GM23338 (cell line): Measurements from ENCODE around the gene USP6. TPM values are rescaled to one million over a fixed set of nuclear protein-coding genes. Genes with fewer than 3 reads are reported as not detected.

Experiments
- ATAC-seq: fragments of 200-7000 bp; cut with Tn5 transposase; 3 replicates; pipeline ENCODE4 v1.9.1; 2020
- DNase-seq: peaks from one replicate; pipeline ENCODE4 v3.0.0-alpha.2; 2015; ENCODE audit warnings: low spot score
- H2AFZ ChIP-seq: fragments of 200-600 bp; sonication (generic); 2 replicates; pipeline ENCODE4 v1.8.0; 2016; ENCODE audit warnings: antibody characterized with exemption, mild to moderate bottlenecking, moderate library complexity
- H3F3A ChIP-seq: fragments of 200-600 bp; sonication (generic); replicated peaks from 2 replicates; pipeline ENCODE4 v1.8.0; 2017; ENCODE audit warnings: antibody characterized with exemption, mixed run types, low read depth
- H3K27ac ChIP-seq: fragments of 200-600 bp; sonication (generic); 2 replicates; pipeline ENCODE4 v1.6.1; 2016; ENCODE audit warnings: low read depth
- H3K27me3 ChIP-seq: fragments of 200-600 bp; sonication (generic); 2 replicates; pipeline ENCODE4 v1.8.0; 2016; ENCODE audit warnings: mild to moderate bottlenecking, mixed run types, moderate library complexity; ENCODE audit not compliant: insufficient read depth
- H3K36me3 ChIP-seq: fragments of 200-600 bp; sonication (generic); 2 replicates; pipeline ENCODE4 v1.8.0; 2016; ENCODE audit warnings: mild to moderate bottlenecking; ENCODE audit not compliant: insufficient read depth
- H3K4me1 ChIP-seq: fragments of 200-600 bp; sonication (generic); 2 replicates; pipeline ENCODE4 v1.8.0; 2016; ENCODE audit warnings: mild to moderate bottlenecking, moderate library complexity; ENCODE audit not compliant: insufficient read depth
- H3K4me2 ChIP-seq: fragments of 200-600 bp; sonication (generic); 2 replicates; pipeline ENCODE4 v1.7.1; 2017; ENCODE audit warnings: mixed run types
- H3K4me3 ChIP-seq: fragments of 200-600 bp; sonication (generic); 2 replicates; pipeline ENCODE4 v1.6.1; 2016; ENCODE audit warnings: mixed run types
- H3K79me2 ChIP-seq: fragments of 200-600 bp; sonication (generic); replicated peaks from 2 replicates; pipeline ENCODE4 v1.8.0; 2017; ENCODE audit warnings: mild to moderate bottlenecking; ENCODE audit not compliant: insufficient read depth
- H3K9me2 ChIP-seq: fragments of 200-600 bp; sonication (generic); 2 replicates; pipeline ENCODE4 v1.8.0; 2017; ENCODE audit not compliant: insufficient read depth
- H4K20me1 ChIP-seq: fragments of 200-600 bp; sonication (generic); replicated peaks from 2 replicates; pipeline ENCODE4 v1.8.0; 2017; ENCODE audit warnings: mild to moderate bottlenecking; ENCODE audit not compliant: insufficient read depth
- H3K27ac Mint-ChIP-seq: 2 replicates; pipeline ENCODE4 v1.8.0; 2020; ENCODE audit warnings: inconsistent platforms, mild to moderate bottlenecking, moderate library complexity, mixed read lengths
- H3K27me3 Mint-ChIP-seq: 3 replicates; pipeline ENCODE4 v1.8.0; 2022; ENCODE audit warnings: low read depth, mild to moderate bottlenecking, moderate library complexity, mixed read lengths, inconsistent platforms; ENCODE audit not compliant: insufficient read depth, poor library complexity
- H3K36me3 Mint-ChIP-seq: 3 replicates; pipeline ENCODE4 v1.8.0; 2021; ENCODE audit warnings: low read depth, mild to moderate bottlenecking, inconsistent platforms, moderate library complexity, mixed read lengths
- H3K4me1 Mint-ChIP-seq: 3 replicates; pipeline ENCODE4 v1.8.0; 2020; ENCODE audit warnings: mild to moderate bottlenecking, inconsistent platforms, mixed read lengths
- H3K4me3 Mint-ChIP-seq: 3 replicates; pipeline ENCODE4 v1.8.0; 2021; ENCODE audit warnings: moderate library complexity, mild to moderate bottlenecking, inconsistent platforms, mixed read lengths
- H3K9me3 Mint-ChIP-seq: 3 replicates; pipeline ENCODE4 v1.8.0; 2020; ENCODE audit warnings: moderate library complexity, mild to moderate bottlenecking, inconsistent platforms, mixed read lengths
- CREB1 ChIP-seq: fragments of 250-450 bp; sonication (Bioruptor Pico); IDR thresholded peaks from 2 replicates; pipeline ENCODE4 v1.5.0; 2020; ENCODE audit warnings: low read depth, mild to moderate bottlenecking, moderate library complexity
- EZH2 ChIP-seq: fragments of 200-600 bp; sonication (generic); IDR thresholded peaks from one replicate; pipeline ENCODE4 v1.8.0; 2017; ENCODE audit warnings: antibody characterized with exemption, mild to moderate bottlenecking, low read depth; ENCODE audit not compliant: unreplicated experiment
- NANOG ChIP-seq: IDR thresholded peaks from 2 replicates; pipeline ENCODE4 v1.6.1; 2016; ENCODE audit warnings: antibody characterized with exemption, borderline replicate concordance
- POLR2AphosphoS5 ChIP-seq: IDR thresholded peaks from 2 replicates; pipeline ENCODE4 v1.6.1; 2016; ENCODE audit warnings: antibody characterized with exemption, low read depth
- ZNF114 ChIP-seq: fragments of 250-450 bp; sonication (Bioruptor Pico); IDR thresholded peaks from 2 replicates; pipeline ENCODE4 v1.5.0; 2020; ENCODE audit warnings: mild to moderate bottlenecking, moderate library complexity
- polyA plus RNA-seq: library from polyadenylated mRNA; unstranded; fragments of >200 nt; fragmentation: Nextera tagmentation; extraction: Ambion mirVana; gene quantifications from 2 replicates; pipeline ENCODE4 v1.2.1, GENCODE V29; 2016
- total RNA-seq: library from RNA; depleted of rRNA; stranded (reverse); fragments of >200 nt; shearing (Covaris generic); gene quantifications from 2 replicates; pipeline ENCODE4 v1.2.3, GENCODE V29; 2014
- TF ChIP-seq, protein P1 (sequence below): fragments of 250-450 bp; sonication (Bioruptor Pico); IDR thresholded peaks from 2 replicates; pipeline ENCODE4 v1.5.0; 2020; ENCODE audit warnings: mild to moderate bottlenecking, moderate library complexity
- TF ChIP-seq, protein P2 (sequence below): IDR thresholded peaks from 2 replicates; pipeline ENCODE4 v1.6.1; 2016; ENCODE audit warnings: antibody characterized with exemption
- TF ChIP-seq, protein P3 (sequence below), 2 experiments: fragments of 200-600 bp in 1 of 2; sonication (generic) in 1 of 2; conservative IDR thresholded peaks; 2 replicates each; pipeline versions ENCODE4 v1.5.1 to v1.6.1; 2016 to 2017; ENCODE audit warnings: antibody characterized with exemption in 2 of 2, low read depth in 2 of 2, mild to moderate bottlenecking in 2 of 2, moderate library complexity in 1 of 2

The USP6 gene
- total and polyA plus RNA-seq, 2 experiments from 2014 or later: 0.94 to 1.3 TPM

DNA sequence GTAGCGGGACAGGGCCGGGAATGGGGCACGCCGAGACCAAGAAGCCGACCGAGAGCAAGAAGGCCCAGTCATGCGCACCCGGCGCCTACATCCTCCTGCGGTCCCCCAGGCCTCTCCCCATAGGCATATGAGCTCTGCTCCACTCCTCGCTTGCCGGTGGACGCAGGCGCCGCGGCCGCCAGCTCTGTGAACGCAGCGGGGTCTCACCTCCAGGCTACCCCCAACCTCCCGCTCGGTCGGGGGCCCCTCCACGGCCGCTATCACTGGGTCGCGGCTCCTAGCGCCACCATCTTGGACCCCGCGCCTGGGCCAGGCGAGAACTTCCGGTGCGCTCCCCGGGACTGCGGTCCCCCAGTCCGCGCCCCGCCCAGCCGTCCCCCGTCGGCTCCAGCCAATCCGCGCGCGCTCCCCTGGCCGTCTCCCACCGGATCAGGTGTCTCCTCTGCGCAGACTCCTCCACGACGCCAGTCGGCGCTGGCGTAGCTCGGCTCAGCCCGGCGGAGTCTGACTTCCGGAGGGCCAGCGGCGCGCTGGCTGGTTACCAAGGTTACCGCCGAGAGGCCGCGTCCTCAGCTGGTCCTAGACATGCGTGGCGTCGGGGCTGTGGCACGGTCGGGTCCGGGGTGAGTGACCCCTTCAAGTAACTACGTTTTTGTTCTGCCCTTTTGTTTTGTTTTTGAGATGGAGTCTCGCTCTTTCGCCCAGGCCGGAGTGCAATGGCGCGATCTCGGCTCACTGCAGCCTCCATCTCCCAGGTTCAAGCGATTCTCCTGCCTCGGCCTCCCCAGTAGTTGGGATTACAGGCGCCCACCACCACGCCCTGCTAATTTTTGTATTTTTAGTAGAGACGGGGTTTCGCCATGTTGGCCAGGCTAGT, 75.9 kb downstream of the USP6 start, which contains the start of gene ZNF594:
Gene ZNF594, minus strand, starts transcription at position 328 of the 877 bp plus-strand sequence. CDS start 7,612 bp downstream, outside the sequence.
- Histone ChIP-seq H3K4me1 (peaks cover 6% of the 10 kb centered on the region), H3K79me2 (peaks cover 26% of the 10 kb centered on the region), H3K4me3 (peak within 1 kb of the TSS; percentile 99), H3F3A (0 out of 2 replicates have a peak, but pooled peaks cover 5% of the 10 kb centered on the region), H3K27me3 (no peaks in the 10 kb centered on the region), H4K20me1 (no peaks in the 10 kb centered on the region), H3K4me2 (peak within 1 kb of the TSS; percentile 100), H3K9me2 (peaks cover 17% of the 10 kb centered on the region; the same call in 1 of the 2 replicates), H2AFZ (peak within 1 kb of the TSS; percentile 95), H3K27ac (0 out of 2 replicates have a peak within 1 kb of the TSS, but pooled peaks have one; percentile 9), H3K36me3 (peaks cover 36% of the 10 kb centered on the region)
- Mint-ChIP-seq H3K4me3 (peak within 1 kb of the TSS; percentile 94), H3K36me3 (peaks cover 46% of the 10 kb centered on the region), H3K9me3 (peaks cover 54% of the 10 kb centered on the region), H3K27ac (peak within 1 kb of the TSS; percentile 94), H3K4me1 (no peaks in the 10 kb centered on the region; the same call in 2 of the 3 replicates), H3K27me3 (peaks cover 16% of the 10 kb centered on the region)
- peak; percentile 98 for DNase-seq
- peak; percentile 99 for ATAC-seq
- TF ChIP-seq ZNF114 (CRISPR knock-in tag) (no peak), POLR2AphosphoS5 (peak; percentile 83), EZH2 (no peak), CREB1 (CRISPR knock-in tag) (peak; percentile 60; the same call in 1 of the 2 replicates), NANOG (no peak)
- TF ChIP-seq, protein P1, sequence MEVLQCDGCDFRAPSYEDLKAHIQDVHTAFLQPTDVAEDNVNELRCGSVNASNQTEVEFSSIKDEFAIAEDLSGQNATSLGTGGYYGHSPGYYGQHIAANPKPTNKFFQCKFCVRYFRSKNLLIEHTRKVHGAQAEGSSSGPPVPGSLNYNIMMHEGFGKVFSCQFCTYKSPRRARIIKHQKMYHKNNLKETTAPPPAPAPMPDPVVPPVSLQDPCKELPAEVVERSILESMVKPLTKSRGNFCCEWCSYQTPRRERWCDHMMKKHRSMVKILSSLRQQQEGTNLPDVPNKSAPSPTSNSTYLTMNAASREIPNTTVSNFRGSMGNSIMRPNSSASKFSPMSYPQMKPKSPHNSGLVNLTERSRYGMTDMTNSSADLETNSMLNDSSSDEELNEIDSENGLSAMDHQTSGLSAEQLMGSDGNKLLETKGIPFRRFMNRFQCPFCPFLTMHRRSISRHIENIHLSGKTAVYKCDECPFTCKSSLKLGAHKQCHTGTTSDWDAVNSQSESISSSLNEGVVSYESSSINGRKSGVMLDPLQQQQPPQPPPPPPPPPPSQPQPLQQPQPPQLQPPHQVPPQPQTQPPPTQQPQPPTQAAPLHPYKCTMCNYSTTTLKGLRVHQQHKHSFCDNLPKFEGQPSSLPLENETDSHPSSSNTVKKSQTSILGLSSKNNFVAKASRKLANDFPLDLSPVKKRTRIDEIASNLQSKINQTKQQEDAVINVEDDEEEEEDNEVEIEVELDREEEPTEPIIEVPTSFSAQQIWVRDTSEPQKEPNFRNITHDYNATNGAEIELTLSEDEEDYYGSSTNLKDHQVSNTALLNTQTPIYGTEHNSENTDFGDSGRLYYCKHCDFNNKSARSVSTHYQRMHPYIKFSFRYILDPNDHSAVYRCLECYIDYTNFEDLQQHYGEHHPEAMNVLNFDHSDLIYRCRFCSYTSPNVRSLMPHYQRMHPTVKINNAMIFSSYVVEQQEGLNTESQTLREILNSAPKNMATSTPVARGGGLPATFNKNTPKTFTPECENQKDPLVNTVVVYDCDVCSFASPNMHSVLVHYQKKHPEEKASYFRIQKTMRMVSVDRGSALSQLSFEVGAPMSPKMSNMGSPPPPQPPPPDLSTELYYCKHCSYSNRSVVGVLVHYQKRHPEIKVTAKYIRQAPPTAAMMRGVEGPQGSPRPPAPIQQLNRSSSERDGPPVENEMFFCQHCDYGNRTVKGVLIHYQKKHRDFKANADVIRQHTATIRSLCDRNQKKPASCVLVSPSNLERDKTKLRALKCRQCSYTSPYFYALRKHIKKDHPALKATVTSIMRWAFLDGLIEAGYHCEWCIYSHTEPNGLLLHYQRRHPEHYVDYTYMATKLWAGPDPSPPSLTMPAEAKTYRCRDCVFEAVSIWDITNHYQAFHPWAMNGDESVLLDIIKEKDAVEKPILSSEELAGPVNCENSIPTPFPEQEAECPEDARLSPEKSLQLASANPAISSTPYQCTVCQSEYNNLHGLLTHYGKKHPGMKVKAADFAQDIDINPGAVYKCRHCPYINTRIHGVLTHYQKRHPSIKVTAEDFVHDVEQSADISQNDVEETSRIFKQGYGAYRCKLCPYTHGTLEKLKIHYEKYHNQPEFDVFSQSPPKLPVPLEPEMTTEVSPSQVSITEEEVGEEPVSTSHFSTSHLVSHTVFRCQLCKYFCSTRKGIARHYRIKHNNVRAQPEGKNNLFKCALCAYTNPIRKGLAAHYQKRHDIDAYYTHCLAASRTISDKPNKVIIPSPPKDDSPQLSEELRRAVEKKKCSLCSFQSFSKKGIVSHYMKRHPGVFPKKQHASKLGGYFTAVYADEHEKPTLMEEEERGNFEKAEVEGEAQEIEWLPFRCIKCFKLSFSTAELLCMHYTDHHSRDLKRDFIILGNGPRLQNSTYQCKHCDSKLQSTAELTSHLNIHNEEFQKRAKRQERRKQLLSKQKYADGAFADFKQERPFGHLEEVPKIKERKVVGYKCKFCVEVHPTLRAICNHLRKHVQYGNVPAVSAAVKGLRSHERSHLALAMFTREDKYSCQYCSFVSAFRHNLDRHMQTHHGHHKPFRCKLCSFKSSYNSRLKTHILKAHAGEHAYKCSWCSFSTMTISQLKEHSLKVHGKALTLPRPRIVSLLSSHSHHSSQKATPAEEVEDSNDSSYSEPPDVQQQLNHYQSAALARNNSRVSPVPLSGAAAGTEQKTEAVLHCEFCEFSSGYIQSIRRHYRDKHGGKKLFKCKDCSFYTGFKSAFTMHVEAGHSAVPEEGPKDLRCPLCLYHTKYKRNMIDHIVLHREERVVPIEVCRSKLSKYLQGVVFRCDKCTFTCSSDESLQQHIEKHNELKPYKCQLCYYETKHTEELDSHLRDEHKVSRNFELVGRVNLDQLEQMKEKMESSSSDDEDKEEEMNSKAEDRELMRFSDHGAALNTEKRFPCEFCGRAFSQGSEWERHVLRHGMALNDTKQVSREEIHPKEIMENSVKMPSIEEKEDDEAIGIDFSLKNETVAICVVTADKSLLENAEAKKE (CRISPR knock-in tag): no peak
- TF ChIP-seq, protein P2, sequence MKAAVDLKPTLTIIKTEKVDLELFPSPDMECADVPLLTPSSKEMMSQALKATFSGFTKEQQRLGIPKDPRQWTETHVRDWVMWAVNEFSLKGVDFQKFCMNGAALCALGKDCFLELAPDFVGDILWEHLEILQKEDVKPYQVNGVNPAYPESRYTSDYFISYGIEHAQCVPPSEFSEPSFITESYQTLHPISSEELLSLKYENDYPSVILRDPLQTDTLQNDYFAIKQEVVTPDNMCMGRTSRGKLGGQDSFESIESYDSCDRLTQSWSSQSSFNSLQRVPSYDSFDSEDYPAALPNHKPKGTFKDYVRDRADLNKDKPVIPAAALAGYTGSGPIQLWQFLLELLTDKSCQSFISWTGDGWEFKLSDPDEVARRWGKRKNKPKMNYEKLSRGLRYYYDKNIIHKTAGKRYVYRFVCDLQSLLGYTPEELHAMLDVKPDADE: peak; percentile 69
- TF ChIP-seq, protein P3, sequence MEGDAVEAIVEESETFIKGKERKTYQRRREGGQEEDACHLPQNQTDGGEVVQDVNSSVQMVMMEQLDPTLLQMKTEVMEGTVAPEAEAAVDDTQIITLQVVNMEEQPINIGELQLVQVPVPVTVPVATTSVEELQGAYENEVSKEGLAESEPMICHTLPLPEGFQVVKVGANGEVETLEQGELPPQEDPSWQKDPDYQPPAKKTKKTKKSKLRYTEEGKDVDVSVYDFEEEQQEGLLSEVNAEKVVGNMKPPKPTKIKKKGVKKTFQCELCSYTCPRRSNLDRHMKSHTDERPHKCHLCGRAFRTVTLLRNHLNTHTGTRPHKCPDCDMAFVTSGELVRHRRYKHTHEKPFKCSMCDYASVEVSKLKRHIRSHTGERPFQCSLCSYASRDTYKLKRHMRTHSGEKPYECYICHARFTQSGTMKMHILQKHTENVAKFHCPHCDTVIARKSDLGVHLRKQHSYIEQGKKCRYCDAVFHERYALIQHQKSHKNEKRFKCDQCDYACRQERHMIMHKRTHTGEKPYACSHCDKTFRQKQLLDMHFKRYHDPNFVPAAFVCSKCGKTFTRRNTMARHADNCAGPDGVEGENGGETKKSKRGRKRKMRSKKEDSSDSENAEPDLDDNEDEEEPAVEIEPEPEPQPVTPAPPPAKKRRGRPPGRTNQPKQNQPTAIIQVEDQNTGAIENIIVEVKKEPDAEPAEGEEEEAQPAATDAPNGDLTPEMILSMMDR (conservative IDR thresholded peaks at IDR 0.05; ENCODE audit: low read depth in 2 of 2): peak; percentile 61 to 86
